A673 (cell line): ENCODE data around the gene OR5AK2. TPM values are rescaled to one million over a fixed set of nuclear protein-coding genes. Genes with fewer than 3 reads are reported as not detected.

ENCODE experiments used
- BruUV-seq: library from RNA; stranded (reverse); fragments of 400-500 nt; replicated peaks from 2 replicates; lab custom pipeline; 2021; lab: Mats Ljungman, UMichigan
- CTCF ChIA-PET: fragments of 300-600 bp; sonication (Branson Sonifier 250); formaldehyde crosslinking; loops from one replicate; lab custom pipeline; 2022; ENCODE audit warnings: antibody characterized with exemption; lab: Charles Lee
- POLR2A ChIA-PET: fragments of 300-600 bp; sonication (Branson Sonifier 250); formaldehyde crosslinking; loops from one replicate; lab custom pipeline; 2022; ENCODE audit warnings: antibody characterized with exemption; ENCODE audit not compliant: low non-redundant PET; lab: Charles Lee
- DNase-seq: peaks from one replicate; pipeline ENCODE4 v3.0.0-alpha.2; 2015; ENCODE audit warnings: low spot score
- H3K27ac ChIP-seq: fragments of 200-600 bp; sonication (generic); 2 replicates; pipeline ENCODE4 v1.5.1; 2016; ENCODE audit warnings: mixed run types, low read depth, mild to moderate bottlenecking, mixed read lengths, antibody characterized with exemption, low read length; ENCODE audit not compliant: poor library complexity, severe bottlenecking
- H3K27me3 ChIP-seq: fragments of 200-600 bp; sonication (generic); replicated peaks from 2 replicates; pipeline ENCODE4 v1.6.1; 2017; ENCODE audit warnings: mixed run types, low read depth, mild to moderate bottlenecking, mixed read lengths, antibody characterized with exemption, low read length; ENCODE audit not compliant: insufficient read depth, poor library complexity
- H3K36me3 ChIP-seq: fragments of 200-600 bp; sonication (generic); 2 replicates; pipeline ENCODE4 v1.6.1; 2016; ENCODE audit warnings: mixed run types, mild to moderate bottlenecking, mixed read lengths, antibody characterized with exemption, low read length; ENCODE audit not compliant: insufficient read depth, poor library complexity, severe bottlenecking
- H3K4me1 ChIP-seq: fragments of 200-600 bp; sonication (generic); 2 replicates; pipeline ENCODE4 v1.6.1; 2017; ENCODE audit warnings: mixed run types, mild to moderate bottlenecking, mixed read lengths, antibody characterized with exemption, low read length; ENCODE audit not compliant: insufficient read depth, poor library complexity, severe bottlenecking
- H3K4me3 ChIP-seq: fragments of 200-600 bp; sonication (generic); 2 replicates; pipeline ENCODE4 v1.5.1; 2016; ENCODE audit warnings: low read depth, mixed run types, mild to moderate bottlenecking, mixed read lengths, low read length; ENCODE audit not compliant: poor library complexity, severe bottlenecking
- H3K9me3 ChIP-seq: fragments of 200-600 bp; sonication (generic); 2 replicates; pipeline ENCODE4 v1.6.1; 2016; ENCODE audit warnings: mixed run types, low read depth, mild to moderate bottlenecking, mixed read lengths, antibody characterized with exemption, low read length; ENCODE audit not compliant: poor library complexity, severe bottlenecking
- EZH2 ChIP-seq: fragments of 200-600 bp; sonication (generic); IDR thresholded peaks from 2 replicates; pipeline ENCODE4 v1.6.1; 2017; ENCODE audit warnings: borderline replicate concordance, low read depth, mild to moderate bottlenecking, mixed read lengths, antibody characterized with exemption, low read length; ENCODE audit not compliant: poor library complexity, severe bottlenecking
- intact Hi-C: fragments of 100-400 bp; cut with micrococcal nuclease; formaldehyde crosslinking; loops from one replicate; pipeline ENCODE4 v1.10.0; 2022; ENCODE audit not compliant: unreplicated experiment
- total RNA-seq: library from RNA; stranded (reverse); gene quantifications from 2 replicates; pipeline ENCODE4 v1.2.3, GENCODE V29; 2021
- TF ChIP-seq, protein P1 (sequence below): fragments of 300-800, 200-600 bp; sonication (generic); conservative IDR thresholded peaks from 2 replicates; pipeline ENCODE4 v1.5.1; 2017; ENCODE audit warnings: low read depth, mild to moderate bottlenecking, antibody characterized with exemption, low read length, moderate library complexity, mixed read lengths

Gene OR5AK2
- total RNA-seq, 1 experiment from 2014 or later: not detected

- no peak for DNase-seq
- Histone ChIP-seq H3K27me3 (no peaks in the 10 kb centered on the region), H3K36me3 (no peaks in the 10 kb centered on the region), H3K4me1 (no peaks in the 10 kb centered on the region), H3K9me3 (no peaks in the 10 kb centered on the region), H3K4me3 (no peak overlapping the region), H3K27ac (no peak overlapping the region)
- ChIA-PET POLR2A (no interaction called here), CTCF (no interaction called here)
- no TSS peak for BruUV-seq
- TF ChIP-seq EZH2: no peak
- TF ChIP-seq, protein P1, sequence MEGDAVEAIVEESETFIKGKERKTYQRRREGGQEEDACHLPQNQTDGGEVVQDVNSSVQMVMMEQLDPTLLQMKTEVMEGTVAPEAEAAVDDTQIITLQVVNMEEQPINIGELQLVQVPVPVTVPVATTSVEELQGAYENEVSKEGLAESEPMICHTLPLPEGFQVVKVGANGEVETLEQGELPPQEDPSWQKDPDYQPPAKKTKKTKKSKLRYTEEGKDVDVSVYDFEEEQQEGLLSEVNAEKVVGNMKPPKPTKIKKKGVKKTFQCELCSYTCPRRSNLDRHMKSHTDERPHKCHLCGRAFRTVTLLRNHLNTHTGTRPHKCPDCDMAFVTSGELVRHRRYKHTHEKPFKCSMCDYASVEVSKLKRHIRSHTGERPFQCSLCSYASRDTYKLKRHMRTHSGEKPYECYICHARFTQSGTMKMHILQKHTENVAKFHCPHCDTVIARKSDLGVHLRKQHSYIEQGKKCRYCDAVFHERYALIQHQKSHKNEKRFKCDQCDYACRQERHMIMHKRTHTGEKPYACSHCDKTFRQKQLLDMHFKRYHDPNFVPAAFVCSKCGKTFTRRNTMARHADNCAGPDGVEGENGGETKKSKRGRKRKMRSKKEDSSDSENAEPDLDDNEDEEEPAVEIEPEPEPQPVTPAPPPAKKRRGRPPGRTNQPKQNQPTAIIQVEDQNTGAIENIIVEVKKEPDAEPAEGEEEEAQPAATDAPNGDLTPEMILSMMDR: no peak
- intact Hi-C loops: no loop called here
Measured at GRCh38 chr11:57008373-57008772, 19.7 kb downstream of the OR5AK2 start.

DNA sequence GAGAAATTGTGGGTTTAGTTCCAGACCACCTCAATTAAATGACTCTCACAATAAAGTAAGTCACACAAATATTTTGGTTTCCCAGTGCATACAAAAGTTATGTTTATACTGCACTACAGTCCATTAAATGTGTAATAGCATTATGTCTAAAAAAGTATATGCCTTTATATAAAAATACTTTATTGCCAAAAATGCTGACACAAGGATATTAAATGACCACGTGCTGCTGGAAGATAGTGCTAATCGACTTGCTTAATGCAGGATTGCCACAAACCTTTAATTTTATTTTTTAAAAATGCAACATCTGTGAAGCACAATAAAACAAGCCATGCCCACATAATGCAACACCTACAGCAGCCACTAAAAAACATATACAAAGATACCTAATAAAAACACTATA lies 27.0 kb downstream of the OR5AK2 start:
- no peak overlapping the region for H3K27ac ChIP-seq
- CTCF ChIA-PET: no interaction called here
- BruUV-seq: no TSS peak

GRCh38 chr11:57031556-57031955 lies 42.8 kb downstream of the OR5AK2 start:
- CTCF ChIA-PET: no interaction called here
- Histone ChIP-seq H3K4me1 (no peaks in the 10 kb centered on the region), H3K4me3 (no peak overlapping the region), H3K9me3 (no peaks in the 10 kb centered on the region), H3K27me3 (no peaks in the 10 kb centered on the region), H3K27ac (no peak overlapping the region), H3K36me3 (no peaks in the 10 kb centered on the region)
- no TSS peak for BruUV-seq
- intact Hi-C loops: no loop called here
- no peak for DNase-seq
- TF ChIP-seq, protein P1: no peak
- no peak for TF ChIP-seq EZH2
- POLR2A ChIA-PET: no interaction called here

More for the DNA sequence above, 27.0 kb downstream of the OR5AK2 start:
- Histone ChIP-seq H3K4me3 (no peak overlapping the region), H3K9me3 (no peaks in the 10 kb centered on the region), H3K36me3 (no peaks in the 10 kb centered on the region), H3K4me1 (no peaks in the 10 kb centered on the region), H3K27me3 (no peaks in the 10 kb centered on the region)
- TF ChIP-seq, protein P1: no peak
- TF ChIP-seq EZH2: no peak
- POLR2A ChIA-PET: no interaction called here
- no peak for DNase-seq
- intact Hi-C loops: no loop called here

Other genes starting within 250 kb of the OR5AK2 start
- gene OR9G4, start 240.2 kb upstream of the OR5AK2 start, total RNA-seq: not detected in 2 replicates
- 2.5 and 3.0 TPM in 2 replicates for gene LRRC55, start 193.0 kb downstream of the OR5AK2 start, total RNA-seq
- 0.66 and 0.67 TPM in 2 replicates for gene APLNR, start 248.3 kb downstream of the OR5AK2 start, total RNA-seq